GM19324 (cell line): ENCODE measurements around the gene CIB4.

ENCODE experiments used
- ATAC-seq: cut with Tn5 transposase; IDR thresholded peaks from one replicate; pipeline ENCODE4 v1.9.1; 2021; ENCODE audit warnings: mild to moderate bottlenecking, moderate library complexity; ENCODE audit not compliant: unreplicated experiment, low FRiP score

Gene CIB4

DNA sequence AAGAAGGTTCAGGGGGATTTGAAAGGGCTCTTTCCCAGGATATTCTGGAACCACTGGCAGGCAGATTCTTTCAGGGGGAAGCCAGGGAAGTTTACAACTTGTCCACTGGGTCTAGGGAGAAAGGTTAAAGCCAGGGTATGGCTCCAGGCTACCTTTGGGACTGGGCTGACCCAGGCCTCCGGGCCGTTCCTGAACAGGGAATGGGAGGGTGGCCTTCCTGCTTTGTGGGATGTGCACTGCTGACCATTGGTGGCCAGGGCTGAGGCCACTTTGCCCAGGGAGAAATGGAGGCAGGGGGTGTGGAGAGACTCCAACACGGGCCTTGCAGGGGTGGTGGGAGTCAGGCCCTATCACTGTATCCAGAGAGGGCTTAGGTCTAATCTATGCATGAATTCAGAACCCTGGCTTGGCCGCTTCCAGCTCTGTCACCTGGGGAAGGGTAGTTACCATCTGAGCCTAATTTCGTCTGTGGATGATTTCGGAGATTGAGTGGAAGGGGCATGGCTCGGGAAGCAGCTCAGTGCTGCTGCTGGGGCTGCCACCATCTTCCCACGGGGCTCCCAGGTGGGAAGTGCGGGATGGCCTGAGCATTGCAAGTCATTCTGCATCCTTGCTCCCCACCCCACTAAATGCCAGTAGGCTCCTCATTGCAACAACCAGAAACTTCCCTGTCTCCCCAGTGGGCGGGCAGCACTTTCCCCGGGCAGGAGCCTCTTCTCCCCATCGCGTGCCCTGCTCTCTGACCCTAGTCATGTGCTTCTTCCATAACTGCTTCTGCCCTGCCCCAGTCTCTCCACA is 106.1 kb downstream of the CIB4 start:
- ATAC-seq: no peak

- ATAC-seq: no peak
These were observed 106.9 kb downstream of the CIB4 start for GRCh38 chr2:26534098-26534864.

GRCh38 chr2:26533661-26534060 is 107.5 kb downstream of the CIB4 start:
- no peak for ATAC-seq

DNA sequence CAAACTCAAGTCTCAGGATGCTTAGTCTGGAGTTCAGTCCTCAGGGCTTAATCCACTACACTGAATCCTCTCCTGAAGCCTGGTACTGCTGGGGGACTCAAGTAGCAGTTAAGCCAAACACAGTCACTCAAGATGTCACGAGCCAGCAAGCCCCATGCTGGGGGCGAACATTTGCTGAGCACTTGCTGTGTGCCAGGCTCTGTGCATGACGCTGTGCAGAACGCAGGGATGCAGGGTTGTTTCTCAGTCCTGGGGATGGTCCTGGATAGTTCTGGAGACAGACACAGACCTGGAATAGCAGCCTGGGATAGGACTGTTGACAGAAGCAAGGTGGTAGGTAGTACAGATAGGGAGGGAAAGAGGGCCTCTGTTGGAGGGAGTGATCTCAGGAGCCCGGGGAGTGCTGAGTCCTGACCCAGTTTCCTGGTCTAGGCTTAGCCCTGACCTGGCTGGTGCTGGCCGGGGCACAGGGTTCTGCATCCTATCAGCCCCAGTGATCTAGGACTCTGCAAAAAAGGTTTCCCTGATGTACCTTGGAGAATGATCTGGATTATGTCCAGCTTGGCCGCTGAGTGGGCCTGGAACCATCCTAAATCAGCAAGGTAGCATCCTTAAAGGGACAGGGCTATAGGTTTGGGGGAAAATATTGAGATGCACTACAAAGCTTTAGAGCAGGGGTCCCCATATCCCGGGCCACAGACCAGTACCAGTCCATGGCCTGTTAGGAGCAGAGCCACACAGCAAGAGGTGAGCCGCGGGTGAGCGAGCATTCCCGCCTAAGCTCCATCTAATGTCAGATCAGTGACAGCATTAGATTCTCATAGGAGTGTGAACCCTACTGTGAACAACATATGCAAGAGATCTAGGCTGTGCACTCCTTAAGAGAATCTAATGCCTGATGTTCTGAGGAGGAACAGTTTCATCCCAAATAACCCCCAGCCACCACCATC is 108.6 kb downstream of the CIB4 start:
- ATAC-seq: no peak
